K562 (cell line): ENCODE measurements around the gene MINDY3. TPM values are rescaled to one million over a fixed set of nuclear protein-coding genes. Genes with fewer than 3 reads are reported as not detected.

Source experiments
- ATAC-seq: fragments of 200-7000 bp; cut with Tn5 transposase; 3 replicates; pipeline ENCODE4 v1.9.1; 2020; ENCODE audit warnings: moderate library complexity
- BruUV-seq: library from RNA; stranded (reverse); fragments of 400-500 nt; replicated peaks from 2 replicates; lab custom pipeline; 2021; lab: Mats Ljungman, UMichigan
- CTCF ChIA-PET: fragments of 300-600 bp; formaldehyde crosslinking; extraction: SDS; loops from one replicate; lab custom pipeline; 2021; ENCODE audit warnings: low intra/inter-chr PET ratio; lab: Yijun Ruan, JAX
- POLR2A ChIA-PET: fragments of 300-600, 350-650 bp; sonication (Branson Sonifier 250); formaldehyde crosslinking; extraction: SDS; loops from one replicate; lab custom pipeline; 2021; ENCODE audit warnings: antibody characterized with exemption, inconsistent platforms; lab: Yijun Ruan, JAX
- DNase-seq, 4 experiments: peaks; one replicate each; pipeline versions ENCODE4 v3.0.0 to v3.0.0-alpha.2; 2011 to 2018; ENCODE audit warnings: low spot score in 3 of 4, mixed read lengths in 3 of 4; ENCODE audit errors: extremely low read depth in 1 of 4
- FAIRE-seq: peaks from 2 replicates; lab custom pipeline; 2011; peaks lifted over from hg19 to GRCh38; lab: Jason Lieb, UNC
- H2AFZ ChIP-seq: 2 replicates; pipeline ENCODE4 v1.6.0; 2011; ENCODE audit warnings: low read depth, low read length, control low read depth, inconsistent platforms
- H3K27ac ChIP-seq: fragments of 200-600 bp; 3 replicates; pipeline ENCODE4 v1.8.0; 2011; ENCODE audit warnings: low read depth, mild to moderate bottlenecking, control low read depth, inconsistent platforms, low read length, moderate library complexity, mixed read lengths; ENCODE audit errors: extremely low read depth
- H3K27me3 ChIP-seq, 2 experiments: fragments of 300-600 bp in 1 of 2; 2 replicates in 1 of 2; 3 replicates in 1 of 2; pipeline versions ENCODE4 v1.6.0 to v1.8.0; 2011; ENCODE audit warnings: inconsistent platforms in 2 of 2, low read length in 2 of 2, mild to moderate bottlenecking in 1 of 2, mixed read lengths in 1 of 2, moderate library complexity in 1 of 2; ENCODE audit not compliant: control insufficient read depth in 2 of 2, insufficient read depth in 2 of 2
- H3K36me3 ChIP-seq: fragments of 300-600 bp; 3 replicates; pipeline ENCODE4 v1.8.0; 2011; ENCODE audit warnings: mild to moderate bottlenecking, low read length, inconsistent platforms; ENCODE audit not compliant: control insufficient read depth, insufficient read depth
- H3K4me1 ChIP-seq, 2 experiments: fragments of 200-600 bp in 1 of 2; replicated peaks in 1 of 2; 2 replicates in 1 of 2; 3 replicates in 1 of 2; pipeline versions ENCODE4 v1.5.1 to v1.8.0; 2011; ENCODE audit warnings: inconsistent platforms in 2 of 2, low read length in 2 of 2, mild to moderate bottlenecking in 1 of 2, mixed read lengths in 1 of 2, moderate library complexity in 1 of 2; ENCODE audit not compliant: control insufficient read depth in 2 of 2, insufficient read depth in 2 of 2
- H3K4me2 ChIP-seq: 2 replicates; pipeline ENCODE4 v1.6.1; 2011; ENCODE audit warnings: low read length, control low read depth, inconsistent platforms, mixed read lengths; ENCODE audit not compliant: insufficient read depth
- H3K4me3 ChIP-seq: fragments of 200-600 bp; sonication (generic), shearing (Covaris generic); 2 replicates; pipeline ENCODE4 v1.5.1; 2016; ENCODE audit warnings: control low read depth, inconsistent platforms
- H3K79me2 ChIP-seq: fragments of 200-600 bp; 3 replicates; pipeline ENCODE4 v1.8.0; 2011; ENCODE audit warnings: low read length, inconsistent platforms; ENCODE audit not compliant: control insufficient read depth, insufficient read depth
- H3K9ac ChIP-seq, 2 experiments: 2 replicates each; pipeline versions ENCODE4 v1.6.0 to v1.6.1; 2011; ENCODE audit warnings: low read depth in 2 of 2, low read length in 2 of 2, control low read depth in 1 of 2, inconsistent platforms in 1 of 2, mild to moderate bottlenecking in 1 of 2, mixed read lengths in 1 of 2; ENCODE audit not compliant: insufficient read depth in 1 of 2
- H3K9me1 ChIP-seq: one replicate; pipeline ENCODE4 v1.6.0; 2011; ENCODE audit warnings: inconsistent platforms, mild to moderate bottlenecking, low read length, moderate library complexity; ENCODE audit not compliant: control insufficient read depth, insufficient read depth
- H3K9me3 ChIP-seq: replicated peaks from 2 replicates; pipeline ENCODE4 v1.5.1; 2011; ENCODE audit warnings: low read depth, low read length, inconsistent platforms; ENCODE audit not compliant: control insufficient read depth, insufficient read depth
- H4K20me1 ChIP-seq: replicated peaks from 2 replicates; pipeline ENCODE4 v1.6.1; 2011; ENCODE audit warnings: low read length, inconsistent platforms, mixed read lengths; ENCODE audit not compliant: control insufficient read depth, insufficient read depth
- HNRNPUL1 ChIP-seq: fragments of 200-400 bp; formaldehyde crosslinking; IDR thresholded peaks from 2 replicates; pipeline ENCODE4 v1.6.1; 2017; ENCODE audit warnings: low read length
- OTX1 ChIP-seq: fragments of 450-650 bp; formaldehyde crosslinking; IDR thresholded peaks from 2 replicates; pipeline ENCODE4 v1.4.0; 2022; ENCODE audit warnings: mild to moderate bottlenecking
- SAFB ChIP-seq: fragments of 200-400 bp; formaldehyde crosslinking; IDR thresholded peaks from 2 replicates; pipeline ENCODE4 v1.6.1; 2017; ENCODE audit warnings: low read depth, low read length, borderline replicate concordance
- SIN3A ChIP-seq, 2 experiments: fragments of 150-350 bp in 1 of 2; IDR thresholded peaks; 2 replicates each; pipeline ENCODE4 v1.6.1; 2011 to 2016; ENCODE audit warnings: borderline replicate concordance in 2 of 2, low read depth in 2 of 2, low read length in 2 of 2, mild to moderate bottlenecking in 2 of 2, moderate library complexity in 2 of 2; ENCODE audit not compliant: control insufficient read depth in 1 of 2
- SP1 ChIP-seq: sonication (generic); formaldehyde crosslinking; IDR thresholded peaks from 2 replicates; pipeline ENCODE4 v1.8.1; 2022; ENCODE audit warnings: mild to moderate bottlenecking, missing genetic modification reagents
- ZFX ChIP-seq: sonication (generic); formaldehyde crosslinking; IDR thresholded peaks from 2 replicates; pipeline ENCODE4 v1.8.0; 2022; ENCODE audit warnings: mild to moderate bottlenecking, missing genetic modification reagents, moderate library complexity
- ZNF431 ChIP-seq: sonication (generic); formaldehyde crosslinking; IDR thresholded peaks from 2 replicates; pipeline ENCODE4 v1.8.0; 2022; ENCODE audit warnings: mild to moderate bottlenecking, missing genetic modification reagents
- WGBS: fragments of 100-300 bp; shearing (Covaris generic); methylation state at CpG from one replicate; pipeline ENCODE4 v1.1.6; 2016; ENCODE audit warnings: low coverage, mixed read lengths; ENCODE audit not compliant: insufficient coverage; ENCODE audit errors: missing lambda C conversion rate; 5-methylcytosine and 5-hydroxymethylcytosine counted together
- in situ Hi-C: fragments of 300-500 bp; cut with MboI; formaldehyde crosslinking; loops from 4 replicates; pipeline ENCODE4 v1.15.0; 2018; ENCODE audit warnings: inconsistent platforms, mixed read lengths
- intact Hi-C: fragments of 100-400 bp; cut with micrococcal nuclease; formaldehyde crosslinking; loops from 2 replicates; pipeline ENCODE4 v1.14.2; 2022
- polyA plus RNA-seq, 8 experiments: library from polyadenylated mRNA; depleted of rRNA in 4 of 8; stranded (reverse) in 5 of 8; unstranded in 3 of 8; fragments of >200 nt; fragmentation: Nextera tagmentation in 2 of 8; fragmentation: Illumina TruSeq in 1 of 8; extraction: Ambion mirVana in 2 of 8; extraction: Trizol in 1 of 8; gene quantifications; 2 replicates each; pipeline versions ENCODE4 v1.2.1 to v1.2.3, GENCODE V29; 2011 to 2014; ENCODE audit warnings: inconsistent platforms in 1 of 8, missing spikeins in 1 of 8
- total RNA-seq, 7 experiments: library from RNA; depleted of rRNA in 6 of 7; stranded (reverse); fragments of >200 nt in 6 of 7; fragmentation: Illumina TruSeq in 2 of 7; extraction: Trizol in 2 of 7; gene quantifications; 2 replicates each; pipeline versions ENCODE4 v1.2.1 to v1.2.3, GENCODE V29; 2011 to 2021; ENCODE audit warnings: low replicate concordance in 1 of 7
- TF ChIP-seq, protein P1 (sequence below), 2 experiments: fragments of 450-650 bp; IDR thresholded peaks; 2 replicates each; pipeline ENCODE4 v1.6.1; 2016; ENCODE audit warnings: mild to moderate bottlenecking in 2 of 2, borderline replicate concordance in 1 of 2, low read depth in 1 of 2, moderate library complexity in 1 of 2
- TF ChIP-seq, protein P2 (sequence below): fragments of 450-650 bp; conservative IDR thresholded peaks from 2 replicates; pipeline ENCODE4 v1.6.1; 2016; ENCODE audit warnings: missing genetic modification characterization, low read depth, mild to moderate bottlenecking, missing compliant biosample characterization, moderate library complexity
- TF ChIP-seq, protein P3 (sequence below): fragments of 250-450 bp; sonication (Bioruptor Pico); IDR thresholded peaks from 2 replicates; pipeline ENCODE4 v1.4.0; 2020; ENCODE audit warnings: mild to moderate bottlenecking, moderate library complexity, borderline replicate concordance

MINDY3 gene
- total and polyA plus RNA-seq, 9 of the 15 experiments (the other 6 are each of a cell fraction or from before 2014, with no cell fraction given) = 14.0 to 35.9 (median 23.6) TPM

DNA sequence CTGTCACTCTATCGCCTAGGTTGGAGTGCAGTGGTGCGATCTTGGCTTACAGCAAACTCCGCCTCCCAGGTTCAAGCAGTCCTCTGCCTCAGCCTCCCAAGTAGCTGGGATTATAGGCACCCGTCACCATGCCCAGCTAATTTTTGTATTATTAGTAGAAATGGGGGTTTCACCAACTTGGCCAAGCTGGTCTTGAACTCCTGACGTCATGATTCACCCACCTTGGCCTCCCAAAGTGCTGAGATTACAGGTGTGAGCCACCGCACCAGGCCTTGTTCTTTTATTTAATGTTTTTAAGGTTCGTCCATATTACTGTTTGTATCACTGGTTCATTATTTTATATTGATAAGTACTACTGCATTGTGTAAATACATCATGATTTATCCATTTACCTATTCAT lies 130.4 kb downstream of the MINDY3 start:
- no peaks in the 10 kb centered on the region for H4K20me1 ChIP-seq
- WGBS = 29% methylated on average over 6 of the region's 7 CpGs
- DNase-seq (no peak), ATAC-seq (no peak), FAIRE-seq (peak; percentile 35)
- H3K27ac ChIP-seq = no peak overlapping the region
- POLR2A ChIA-PET = interaction anchor here (0.6 kb wide), 1 partner anchor 16 kb away, joined by 3 read pairs; no protein-coding TSS in a partner anchor
- no peaks in the 10 kb centered on the region for H3K9me1 ChIP-seq
- no peaks in the 10 kb centered on the region for H3K27me3 ChIP-seq
- no peaks in the 10 kb centered on the region for H3K9me3 ChIP-seq
- no peak overlapping the region for H3K9ac ChIP-seq
- no peaks in the 10 kb centered on the region for H3K36me3 ChIP-seq
- no TSS peak for BruUV-seq
- H3K4me2 ChIP-seq = no peak overlapping the region
- in situ Hi-C loops = loop anchor here (5.0 kb wide), 1 partner anchor 293 kb away; no protein-coding TSS in a partner anchor
- intact Hi-C loops = no loop called here
- no peak overlapping the region for H2AFZ ChIP-seq
- H3K4me1 ChIP-seq = peaks cover 0 to 5% of the 10 kb centered on the region in 2 experiments; a peak in 3 of 5 replicates
- H3K79me2 ChIP-seq = no peaks in the 10 kb centered on the region
- no peak overlapping the region for H3K4me3 ChIP-seq
- CTCF ChIA-PET = no interaction called here
- no peak for TF ChIP-seq ZNF431 (CRISPR knock-in tag)
- TF ChIP-seq, protein P1, sequence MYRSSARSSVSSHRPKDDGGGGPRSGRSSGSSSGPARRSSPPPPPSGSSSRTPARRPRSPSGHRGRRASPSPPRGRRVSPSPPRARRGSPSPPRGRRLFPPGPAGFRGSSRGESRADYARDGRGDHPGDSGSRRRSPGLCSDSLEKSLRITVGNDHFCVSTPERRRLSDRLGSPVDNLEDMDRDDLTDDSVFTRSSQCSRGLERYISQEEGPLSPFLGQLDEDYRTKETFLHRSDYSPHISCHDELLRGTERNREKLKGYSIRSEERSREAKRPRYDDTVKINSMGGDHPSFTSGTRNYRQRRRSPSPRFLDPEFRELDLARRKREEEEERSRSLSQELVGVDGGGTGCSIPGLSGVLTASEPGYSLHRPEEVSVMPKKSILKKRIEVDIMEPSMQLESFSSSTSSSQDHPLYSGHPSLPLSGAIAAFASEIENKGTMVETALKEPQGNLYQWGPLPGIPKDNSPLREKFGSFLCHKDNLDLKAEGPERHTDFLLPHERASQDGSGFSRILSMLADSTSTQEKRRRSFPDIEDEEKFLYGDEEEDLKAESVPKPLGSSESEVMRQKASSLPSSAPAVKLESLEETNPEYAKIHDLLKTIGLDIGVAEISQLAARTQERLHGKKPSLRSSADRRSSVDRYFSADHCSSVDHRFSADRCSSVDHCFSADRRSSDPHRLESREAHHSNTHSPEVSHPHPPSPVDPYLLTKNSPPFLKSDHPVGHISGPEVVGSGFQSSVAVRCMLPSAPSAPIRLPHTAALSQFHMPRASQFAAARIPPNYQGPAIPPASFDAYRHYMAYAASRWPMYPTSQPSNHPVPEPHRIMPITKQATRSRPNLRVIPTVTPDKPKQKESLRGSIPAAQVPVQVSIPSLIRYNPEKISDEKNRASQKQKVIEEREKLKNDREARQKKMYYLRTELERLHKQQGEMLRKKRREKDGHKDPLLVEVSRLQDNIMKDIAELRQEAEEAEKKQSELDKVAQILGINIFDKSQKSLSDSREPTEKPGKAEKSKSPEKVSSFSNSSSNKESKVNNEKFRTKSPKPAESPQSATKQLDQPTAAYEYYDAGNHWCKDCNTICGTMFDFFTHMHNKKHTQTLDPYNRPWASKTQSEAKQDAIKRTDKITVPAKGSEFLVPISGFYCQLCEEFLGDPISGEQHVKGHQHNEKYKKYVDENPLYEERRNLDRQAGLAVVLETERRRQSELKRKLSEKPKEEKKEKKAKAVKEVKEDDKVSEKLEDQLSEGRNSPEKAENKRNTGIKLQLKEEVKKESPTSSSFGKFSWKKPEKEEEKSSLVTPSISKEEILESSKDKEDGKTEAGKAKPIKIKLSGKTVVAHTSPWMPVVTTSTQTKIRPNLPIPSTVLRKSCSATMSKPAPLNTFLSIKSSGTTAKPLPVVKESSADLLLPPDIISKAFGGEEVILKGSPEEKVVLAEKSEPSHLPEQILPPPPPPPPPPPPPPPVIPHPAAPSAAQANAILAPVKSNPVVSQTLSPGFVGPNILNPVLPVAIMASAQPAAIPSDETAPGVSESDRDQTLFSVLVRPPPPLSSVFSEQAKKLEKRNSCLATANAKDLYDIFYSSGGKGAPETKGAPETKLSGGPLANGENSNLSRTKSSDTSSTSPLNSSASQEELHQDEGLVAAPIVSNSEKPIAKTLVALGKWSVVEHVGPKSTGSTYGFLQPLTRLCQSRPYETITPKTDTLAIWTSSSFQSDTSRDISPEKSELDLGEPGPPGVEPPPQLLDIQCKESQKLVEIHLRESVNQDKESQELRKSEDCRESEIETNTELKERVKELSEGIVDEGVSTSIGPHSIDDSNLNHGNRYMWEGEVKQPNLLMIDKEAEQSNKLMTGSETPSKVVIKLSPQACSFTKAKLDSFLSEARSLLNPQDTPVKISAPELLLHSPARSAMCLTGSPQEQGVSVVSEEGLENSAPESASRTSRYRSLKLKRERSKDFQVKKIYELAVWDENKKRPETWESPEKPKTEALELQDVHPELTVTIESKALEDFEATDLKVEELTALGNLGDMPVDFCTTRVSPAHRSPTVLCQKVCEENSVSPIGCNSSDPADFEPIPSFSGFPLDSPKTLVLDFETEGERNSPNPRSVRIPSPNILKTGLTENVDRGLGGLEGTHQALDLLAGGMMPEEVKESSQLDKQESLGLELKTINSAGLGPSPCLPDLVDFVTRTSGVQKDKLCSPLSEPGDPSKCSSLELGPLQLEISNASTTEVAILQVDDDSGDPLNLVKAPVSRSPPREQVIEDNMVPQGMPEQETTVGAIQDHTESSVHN (IDR thresholded peaks at IDR 0.05; ENCODE audit: borderline replicate concordance in 1 of 2, low read depth in 1 of 2) = no peak
- TF ChIP-seq, protein P2, sequence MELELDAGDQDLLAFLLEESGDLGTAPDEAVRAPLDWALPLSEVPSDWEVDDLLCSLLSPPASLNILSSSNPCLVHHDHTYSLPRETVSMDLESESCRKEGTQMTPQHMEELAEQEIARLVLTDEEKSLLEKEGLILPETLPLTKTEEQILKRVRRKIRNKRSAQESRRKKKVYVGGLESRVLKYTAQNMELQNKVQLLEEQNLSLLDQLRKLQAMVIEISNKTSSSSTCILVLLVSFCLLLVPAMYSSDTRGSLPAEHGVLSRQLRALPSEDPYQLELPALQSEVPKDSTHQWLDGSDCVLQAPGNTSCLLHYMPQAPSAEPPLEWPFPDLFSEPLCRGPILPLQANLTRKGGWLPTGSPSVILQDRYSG (tag) = no peak
- no peak for TF ChIP-seq SP1 (CRISPR knock-in tag)
- TF ChIP-seq, protein P3, sequence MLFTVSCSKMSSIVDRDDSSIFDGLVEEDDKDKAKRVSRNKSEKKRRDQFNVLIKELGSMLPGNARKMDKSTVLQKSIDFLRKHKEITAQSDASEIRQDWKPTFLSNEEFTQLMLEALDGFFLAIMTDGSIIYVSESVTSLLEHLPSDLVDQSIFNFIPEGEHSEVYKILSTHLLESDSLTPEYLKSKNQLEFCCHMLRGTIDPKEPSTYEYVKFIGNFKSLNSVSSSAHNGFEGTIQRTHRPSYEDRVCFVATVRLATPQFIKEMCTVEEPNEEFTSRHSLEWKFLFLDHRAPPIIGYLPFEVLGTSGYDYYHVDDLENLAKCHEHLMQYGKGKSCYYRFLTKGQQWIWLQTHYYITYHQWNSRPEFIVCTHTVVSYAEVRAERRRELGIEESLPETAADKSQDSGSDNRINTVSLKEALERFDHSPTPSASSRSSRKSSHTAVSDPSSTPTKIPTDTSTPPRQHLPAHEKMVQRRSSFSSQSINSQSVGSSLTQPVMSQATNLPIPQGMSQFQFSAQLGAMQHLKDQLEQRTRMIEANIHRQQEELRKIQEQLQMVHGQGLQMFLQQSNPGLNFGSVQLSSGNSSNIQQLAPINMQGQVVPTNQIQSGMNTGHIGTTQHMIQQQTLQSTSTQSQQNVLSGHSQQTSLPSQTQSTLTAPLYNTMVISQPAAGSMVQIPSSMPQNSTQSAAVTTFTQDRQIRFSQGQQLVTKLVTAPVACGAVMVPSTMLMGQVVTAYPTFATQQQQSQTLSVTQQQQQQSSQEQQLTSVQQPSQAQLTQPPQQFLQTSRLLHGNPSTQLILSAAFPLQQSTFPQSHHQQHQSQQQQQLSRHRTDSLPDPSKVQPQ (CRISPR knock-in tag) = no peak
- TF ChIP-seq HNRNPUL1 = no peak
- no peak for TF ChIP-seq OTX1 (CRISPR knock-in tag)
- no peak for TF ChIP-seq SIN3A (IDR thresholded peaks at IDR 0.05; ENCODE audit: borderline replicate concordance in 2 of 2, control insufficient read depth in 1 of 2, low read depth in 2 of 2, low read length in 2 of 2)
- TF ChIP-seq ZFX (CRISPR knock-in tag) = no peak
- no peak for TF ChIP-seq SAFB
